Activated effector memory CD4-positive, alpha-beta T cell treated with anti-CD3 and anti-CD28 coated beads, Interleukin-2, amount 50 U/mL, for 16 hours (primary cell): Measurements from ENCODE around the gene DBET.
A peak's percentile ranks its signal among the peaks of the same experiment; 100 is the strongest.
"Not testable (repeated sequence)": the region's sequence is repeated elsewhere in the genome, so short reads cannot be mapped to it uniquely, and the experiment has no call there.

Experiments
- DNase-seq: peaks from one replicate; pipeline ENCODE4 v3.0.0-alpha.2; 2020

The DBET gene

GRCh38 chr4:190064342-190064741 lies at the start of gene DBET:
Gene DBET, plus strand, starts transcription at chr4:190064502.
- not testable (repeated sequence) for DNase-seq

- no peak for DNase-seq
Observed at GRCh38 chr4:190014771-190015537, 49.3 kb upstream of the DBET start.

GRCh38 chr4:190015538-190016368 lies 48.5 kb upstream of the DBET start:
- no peak for DNase-seq

- no peak for DNase-seq
Observed at GRCh38 chr4:190016369-190017289, 47.7 kb upstream of the DBET start.

GRCh38 chr4:190017357-190018200 lies 46.7 kb upstream of the DBET start:
- no peak for DNase-seq

- DNase-seq = no peak
Observed at GRCh38 chr4:190018201-190018920, 45.9 kb upstream of the DBET start.

- no peak for DNase-seq
Observed at GRCh38 chr4:190019023-190019858, 45.1 kb upstream of the DBET start.

- DNase-seq = not testable (repeated sequence)
Observed at GRCh38 chr4:190019859-190020463, 44.3 kb upstream of the DBET start.

GRCh38 chr4:190020790-190021717 lies 43.2 kb upstream of the DBET start:
- peak; percentile 75 for DNase-seq

GRCh38 chr4:190021973-190022372 lies 42.3 kb upstream of the DBET start:
- DNase-seq = not testable (repeated sequence)

GRCh38 chr4:190022614-190023281 lies 41.6 kb upstream of the DBET start:
- not testable (repeated sequence) for DNase-seq

GRCh38 chr4:190027156-190027555 lies 37.1 kb upstream of the DBET start, which contains the start of gene FRG2:
Gene FRG2, minus strand, starts transcription at chr4:190027256. Its CDS starts 52 bp downstream, at chr4:190027204.
- DNase-seq = not testable (repeated sequence)

GRCh38 chr4:190031264-190031663 lies 33.0 kb upstream of the DBET start:
- DNase-seq = not testable (repeated sequence)

- DNase-seq = not testable (repeated sequence)
Observed at GRCh38 chr4:190037704-190038388, 26.5 kb upstream of the DBET start.

- DNase-seq = not testable (repeated sequence)
Observed at GRCh38 chr4:190040873-190041272, 23.4 kb upstream of the DBET start.

GRCh38 chr4:190047627-190048026 lies 16.7 kb upstream of the DBET start:
- not testable (repeated sequence) for DNase-seq
